ENCODE measurements around the gene LIPE.

DNA sequence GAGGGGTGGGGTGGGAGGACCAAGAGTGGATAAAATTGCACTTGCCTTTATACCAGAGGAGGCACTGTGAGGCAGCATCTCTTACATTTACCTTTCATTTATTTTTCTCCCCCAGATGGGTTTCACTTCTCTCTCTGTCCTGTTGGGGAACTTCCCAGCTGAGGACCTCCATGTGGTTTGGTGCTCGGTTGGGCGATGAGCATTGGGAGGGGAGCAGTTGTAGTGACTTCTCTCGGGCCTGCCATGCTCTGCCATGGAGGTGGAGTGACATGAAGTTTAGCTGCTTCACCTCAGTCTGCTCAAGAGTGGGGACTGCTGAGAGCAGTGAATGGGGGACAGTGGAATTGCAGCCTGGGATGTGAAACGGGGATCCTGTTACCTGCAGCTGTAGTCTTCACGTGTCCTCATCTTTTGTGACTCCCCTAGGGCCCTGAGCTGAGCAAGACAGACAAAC lies 38.7 kb upstream of the LIPE start:
- TF ChIP-seq, protein P1, sequence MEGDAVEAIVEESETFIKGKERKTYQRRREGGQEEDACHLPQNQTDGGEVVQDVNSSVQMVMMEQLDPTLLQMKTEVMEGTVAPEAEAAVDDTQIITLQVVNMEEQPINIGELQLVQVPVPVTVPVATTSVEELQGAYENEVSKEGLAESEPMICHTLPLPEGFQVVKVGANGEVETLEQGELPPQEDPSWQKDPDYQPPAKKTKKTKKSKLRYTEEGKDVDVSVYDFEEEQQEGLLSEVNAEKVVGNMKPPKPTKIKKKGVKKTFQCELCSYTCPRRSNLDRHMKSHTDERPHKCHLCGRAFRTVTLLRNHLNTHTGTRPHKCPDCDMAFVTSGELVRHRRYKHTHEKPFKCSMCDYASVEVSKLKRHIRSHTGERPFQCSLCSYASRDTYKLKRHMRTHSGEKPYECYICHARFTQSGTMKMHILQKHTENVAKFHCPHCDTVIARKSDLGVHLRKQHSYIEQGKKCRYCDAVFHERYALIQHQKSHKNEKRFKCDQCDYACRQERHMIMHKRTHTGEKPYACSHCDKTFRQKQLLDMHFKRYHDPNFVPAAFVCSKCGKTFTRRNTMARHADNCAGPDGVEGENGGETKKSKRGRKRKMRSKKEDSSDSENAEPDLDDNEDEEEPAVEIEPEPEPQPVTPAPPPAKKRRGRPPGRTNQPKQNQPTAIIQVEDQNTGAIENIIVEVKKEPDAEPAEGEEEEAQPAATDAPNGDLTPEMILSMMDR (conservative IDR thresholded peaks at IDR 0.05 in 1 of 2, IDR thresholded peaks at IDR 0.05 in 1 of 2; ENCODE audit: extremely low read depth in 1 of 2, insufficient read depth in 1 of 2, low read depth in 1 of 2, low read length in 2 of 2) = no peak
- no peak for TF ChIP-seq EZH2 (IDR thresholded peaks at IDR 0.05; ENCODE audit: borderline replicate concordance, low read length)

Data from mammary epithelial cell (primary cell).